Stimulated activated naive CD8-positive, alpha-beta T cell treated with anti-CD3 and anti-CD28 coated beads, Interleukin-15, Interleukin-2, amounts not matched to agents 100 U/mL and 50 U/mL, for 24 hours (primary cell): ENCODE measurements around the gene CCRL2.
A peak's percentile ranks its signal among the peaks of the same experiment; 100 is the strongest.
"Not testable (repeated sequence)": the region's sequence is repeated elsewhere in the genome, so short reads cannot be mapped to it uniquely, and the experiment has no call there.

Source experiments
- ATAC-seq: fragments of 150-1000 bp; cut with Tn5 transposase; one replicate; pipeline ENCODE4 v1.10.0; 2021
- DNase-seq: peaks from one replicate; pipeline ENCODE4 v3.0.0; 2021

The CCRL2 gene

DNA sequence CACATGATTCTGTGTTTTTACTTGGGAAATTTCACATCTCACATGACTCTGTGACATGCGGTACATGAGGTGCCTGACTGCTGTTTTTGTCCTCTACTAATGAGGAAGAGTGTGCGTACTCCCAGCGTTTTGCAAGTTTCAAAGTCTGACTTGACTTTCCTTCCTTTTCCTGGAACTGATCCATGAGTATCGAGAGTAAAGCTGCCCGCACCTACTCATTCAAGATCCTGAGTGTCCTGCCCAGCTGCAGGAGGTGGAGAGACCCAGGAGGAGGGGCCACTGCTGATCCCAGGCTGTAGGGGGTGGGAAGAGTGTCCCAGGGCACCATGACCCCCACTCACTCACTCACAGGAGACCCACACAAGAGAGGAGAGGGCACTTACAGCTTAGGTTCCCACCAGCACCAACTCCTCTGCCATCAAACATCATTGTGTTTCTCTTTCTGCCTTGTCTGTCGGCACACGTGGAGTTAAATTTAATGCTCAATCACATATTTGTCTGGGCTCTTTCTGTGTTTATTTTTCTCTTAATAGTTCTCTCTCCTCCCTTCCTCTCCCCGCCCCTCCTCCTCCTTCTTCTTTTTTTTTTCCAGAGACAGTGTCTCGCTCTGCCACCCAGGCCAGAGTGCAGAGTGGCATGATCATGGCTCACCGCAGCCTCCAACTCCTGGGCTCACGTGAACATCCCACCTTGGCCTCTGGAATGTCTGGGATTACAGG is 1.6 kb upstream of the CCRL2 start:
- no peak for ATAC-seq
- DNase-seq, result no peak

DNA sequence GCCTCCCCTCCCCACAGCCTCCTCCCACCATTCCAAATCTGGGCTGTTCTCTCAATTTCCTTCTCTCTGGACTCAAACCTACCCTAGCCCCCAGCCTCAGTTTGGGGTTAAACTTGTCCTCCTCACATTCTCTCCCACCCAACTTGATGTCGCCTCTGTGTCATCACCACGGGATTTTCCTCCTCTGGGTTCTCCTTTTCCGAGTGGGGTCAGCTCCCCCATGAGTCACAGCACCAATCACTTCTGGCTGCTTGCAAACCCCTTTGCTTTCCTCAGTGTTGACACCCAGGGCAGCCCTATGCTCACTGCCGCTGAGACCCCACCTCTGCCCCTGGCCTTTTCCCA is 644 bp upstream of the CCRL2 start:
- ATAC-seq, result no peak
- DNase-seq, result no peak

DNA sequence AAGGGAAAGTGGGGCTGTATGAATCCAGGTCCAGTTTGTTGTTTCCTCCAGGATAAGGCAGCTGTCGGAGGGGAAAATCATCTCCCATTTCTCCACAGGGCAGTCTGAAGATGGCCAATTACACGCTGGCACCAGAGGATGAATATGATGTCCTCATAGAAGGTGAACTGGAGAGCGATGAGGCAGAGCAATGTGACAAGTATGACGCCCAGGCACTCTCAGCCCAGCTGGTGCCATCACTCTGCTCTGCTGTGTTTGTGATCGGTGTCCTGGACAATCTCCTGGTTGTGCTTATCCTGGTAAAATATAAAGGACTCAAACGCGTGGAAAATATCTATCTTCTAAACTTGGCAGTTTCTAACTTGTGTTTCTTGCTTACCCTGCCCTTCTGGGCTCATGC is 911 bp downstream of the CCRL2 start:
- DNase-seq (no peak), ATAC-seq (no peak)

DNA sequence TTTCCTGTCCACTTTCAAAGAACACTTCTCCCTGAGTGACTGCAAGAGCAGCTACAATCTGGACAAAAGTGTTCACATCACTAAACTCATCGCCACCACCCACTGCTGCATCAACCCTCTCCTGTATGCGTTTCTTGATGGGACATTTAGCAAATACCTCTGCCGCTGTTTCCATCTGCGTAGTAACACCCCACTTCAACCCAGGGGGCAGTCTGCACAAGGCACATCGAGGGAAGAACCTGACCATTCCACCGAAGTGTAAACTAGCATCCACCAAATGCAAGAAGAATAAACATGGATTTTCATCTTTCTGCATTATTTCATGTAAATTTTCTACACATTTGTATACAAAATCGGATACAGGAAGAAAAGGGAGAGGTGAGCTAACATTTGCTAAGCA is 1.8 kb downstream of the CCRL2 start:
- ATAC-seq, result no peak

DNA sequence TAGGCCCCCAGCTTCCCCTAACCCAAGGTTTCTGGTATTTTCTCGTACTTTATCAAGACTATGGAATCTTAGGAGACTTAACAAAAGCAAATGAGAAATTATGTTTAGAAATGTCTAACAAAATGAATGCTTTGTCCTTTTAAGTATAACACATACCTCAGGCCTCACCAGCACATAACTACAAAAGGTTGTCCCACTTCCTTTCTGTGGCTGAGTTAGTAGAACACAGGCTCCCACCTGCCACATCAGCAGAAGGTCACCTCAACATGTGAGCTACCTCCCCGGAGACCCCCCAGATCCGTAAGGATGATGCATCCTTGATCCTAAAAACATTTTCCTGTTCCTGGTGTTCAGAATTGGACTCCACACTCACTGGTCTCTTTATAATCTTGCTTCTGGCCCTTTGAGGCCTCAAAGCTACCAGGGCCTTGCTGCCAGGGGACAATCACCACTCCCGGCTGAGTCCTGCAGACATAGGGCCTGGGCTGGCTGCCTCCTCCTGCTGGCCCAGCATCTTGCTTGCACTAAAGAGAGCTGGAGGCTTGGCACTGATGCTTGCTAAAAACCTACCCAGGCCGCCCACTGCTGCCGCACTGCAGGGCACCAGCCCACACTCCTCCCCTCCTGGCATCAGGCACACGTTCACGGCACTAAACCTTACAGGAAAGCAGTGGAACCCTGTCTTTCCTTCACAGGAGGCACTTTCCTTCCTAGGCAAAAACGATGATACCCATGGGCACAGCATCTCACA is 2.9 kb downstream of the CCRL2 start:
- no peak for DNase-seq
- ATAC-seq, result no peak

More for the DNA sequence above, 1.8 kb downstream of the CCRL2 start:
- no peak for DNase-seq

DNA sequence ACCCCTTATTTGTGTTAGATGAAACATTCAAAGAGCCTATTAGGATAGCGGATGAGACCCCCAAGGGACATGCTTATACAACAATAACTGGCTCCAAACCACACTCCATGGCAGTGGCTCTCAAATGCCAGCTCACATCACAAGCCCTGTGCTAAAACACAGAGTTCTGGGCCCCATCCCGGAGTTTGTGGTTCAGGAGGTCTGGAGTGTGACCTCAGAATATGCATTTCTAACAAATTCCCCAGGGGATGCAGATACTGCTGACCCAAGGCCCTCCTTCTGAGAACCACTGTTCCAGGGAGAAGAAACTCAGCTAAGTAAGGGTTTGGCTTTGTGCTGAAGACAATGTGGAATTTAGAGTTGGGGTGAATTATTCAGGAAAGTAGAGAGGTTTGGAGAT is 3.6 kb downstream of the CCRL2 start:
- DNase-seq (no peak), ATAC-seq (no peak)

DNA sequence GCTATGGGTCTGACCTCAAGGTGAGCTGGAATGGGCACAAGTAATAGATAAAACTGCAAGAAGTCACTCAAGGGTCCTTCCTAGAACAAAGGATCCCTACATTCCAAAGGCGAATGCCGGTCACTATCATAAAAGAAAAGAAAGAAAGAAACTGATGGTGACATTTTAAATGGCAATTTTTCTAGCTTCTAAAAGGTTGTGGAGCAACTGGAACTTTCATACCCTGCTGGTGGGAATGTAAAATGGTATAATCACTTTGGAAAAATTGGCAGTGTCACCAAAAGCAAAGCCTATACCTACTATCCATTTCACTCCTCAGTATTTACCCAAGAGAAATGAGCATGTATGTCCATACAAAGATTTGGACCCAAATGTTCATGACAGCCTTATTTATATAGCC is 4.2 kb downstream of the CCRL2 start:
- DNase-seq, result no peak
- ATAC-seq, result no peak

DNA sequence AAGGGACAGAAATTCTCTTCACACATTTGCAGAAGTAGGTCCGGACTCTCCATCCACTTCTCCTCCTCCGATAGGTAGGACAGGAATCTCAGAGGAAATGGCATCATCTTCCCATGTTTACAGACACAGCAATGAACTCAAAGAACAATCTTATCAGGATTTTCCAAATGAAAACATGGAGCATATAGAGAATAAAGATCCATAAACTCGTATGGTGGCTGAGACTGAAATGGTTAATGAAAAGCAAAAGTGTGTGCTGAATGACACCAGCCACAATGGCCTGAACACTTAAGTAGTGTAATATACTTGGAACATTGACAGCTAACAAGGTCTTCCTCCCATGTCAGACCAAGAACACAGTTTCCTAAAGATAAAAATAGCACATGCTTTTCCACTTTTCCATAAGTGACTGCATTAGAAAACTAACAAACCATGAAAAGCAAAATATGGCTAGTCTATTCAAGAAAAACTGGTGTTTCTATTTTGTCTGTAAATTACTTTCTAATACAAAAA is 5.8 kb downstream of the CCRL2 start:
- DNase-seq, result no peak

DNA sequence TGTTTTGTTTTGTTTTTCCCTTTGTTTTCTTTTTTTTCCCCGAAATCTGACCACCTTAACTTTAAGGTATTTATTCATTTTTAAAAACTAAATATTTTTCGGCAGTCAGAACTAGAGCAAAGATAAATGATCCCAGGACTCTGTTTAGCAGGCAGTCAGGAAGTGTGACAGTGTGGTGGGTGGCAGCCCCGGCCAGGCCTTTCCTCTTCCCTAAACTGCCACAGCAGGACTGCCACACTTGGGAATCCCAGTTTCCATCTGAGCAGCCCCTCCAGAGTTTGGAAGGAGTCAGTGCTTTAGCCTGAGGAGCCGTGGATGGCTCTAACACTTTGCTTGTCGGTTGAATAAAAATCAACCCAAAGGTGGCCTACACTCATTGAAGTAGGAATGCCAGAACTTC is 6.9 kb downstream of the CCRL2 start:
- no peak for ATAC-seq

More for the DNA sequence above, 5.8 kb downstream of the CCRL2 start:
- ATAC-seq, result no peak

DNA sequence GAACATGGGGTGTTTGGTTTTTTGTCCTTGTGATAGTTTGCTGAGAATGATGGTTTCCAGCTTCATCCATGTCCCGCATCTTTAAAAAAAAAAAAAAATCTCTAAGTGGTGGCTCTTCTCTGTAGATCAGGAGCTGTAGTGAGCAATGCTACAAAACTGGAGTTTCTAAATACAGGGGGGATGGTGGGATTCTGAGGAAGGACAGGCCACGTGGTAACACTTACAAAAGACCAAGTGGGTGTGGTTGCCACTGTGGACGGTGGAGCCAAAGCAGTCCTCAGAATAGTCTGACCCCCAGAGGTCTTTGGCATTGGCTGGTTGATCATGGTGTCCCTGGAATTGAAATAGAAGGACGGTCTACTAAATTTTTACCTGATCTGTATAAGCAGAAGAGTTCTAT is 7.7 kb downstream of the CCRL2 start:
- DNase-seq, result no peak
- no peak for ATAC-seq

More for the DNA sequence above, 6.9 kb downstream of the CCRL2 start:
- DNase-seq, result no peak

DNA sequence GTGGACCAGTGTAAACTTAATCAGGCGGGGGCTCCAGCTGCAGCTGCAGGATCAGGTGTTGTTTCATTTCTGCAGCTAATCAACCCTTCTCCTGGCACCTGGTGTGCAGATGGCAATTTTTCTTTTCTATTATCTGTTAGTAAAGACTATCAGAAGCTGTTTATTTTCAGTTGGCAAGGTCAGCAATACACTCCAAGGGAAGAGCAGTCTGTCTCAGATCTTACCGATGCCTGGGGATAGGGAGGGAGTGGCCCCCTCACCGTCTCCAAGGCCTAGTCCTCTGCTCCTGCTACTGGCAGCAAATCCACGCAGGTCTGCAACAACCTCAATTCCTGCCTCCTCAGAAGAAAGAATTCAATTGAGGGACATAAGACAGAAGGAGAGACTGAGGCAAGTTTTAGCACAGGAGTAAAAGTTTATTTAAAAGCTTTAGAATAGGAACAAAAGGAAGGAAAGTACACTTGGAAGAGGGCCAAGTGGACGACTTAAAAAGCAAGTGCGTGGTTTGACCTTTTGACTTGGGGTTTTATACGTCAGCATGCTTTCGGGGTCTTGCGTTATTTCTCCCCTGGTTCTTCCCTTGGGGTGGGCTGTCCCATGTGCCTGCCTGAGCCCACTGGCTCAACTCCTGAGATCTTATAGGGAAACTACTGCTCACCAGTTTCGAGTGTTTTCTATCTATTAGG is 9.2 kb downstream of the CCRL2 start:
- ATAC-seq, result peak; percentile 64
- peak; percentile 29 for DNase-seq

DNA sequence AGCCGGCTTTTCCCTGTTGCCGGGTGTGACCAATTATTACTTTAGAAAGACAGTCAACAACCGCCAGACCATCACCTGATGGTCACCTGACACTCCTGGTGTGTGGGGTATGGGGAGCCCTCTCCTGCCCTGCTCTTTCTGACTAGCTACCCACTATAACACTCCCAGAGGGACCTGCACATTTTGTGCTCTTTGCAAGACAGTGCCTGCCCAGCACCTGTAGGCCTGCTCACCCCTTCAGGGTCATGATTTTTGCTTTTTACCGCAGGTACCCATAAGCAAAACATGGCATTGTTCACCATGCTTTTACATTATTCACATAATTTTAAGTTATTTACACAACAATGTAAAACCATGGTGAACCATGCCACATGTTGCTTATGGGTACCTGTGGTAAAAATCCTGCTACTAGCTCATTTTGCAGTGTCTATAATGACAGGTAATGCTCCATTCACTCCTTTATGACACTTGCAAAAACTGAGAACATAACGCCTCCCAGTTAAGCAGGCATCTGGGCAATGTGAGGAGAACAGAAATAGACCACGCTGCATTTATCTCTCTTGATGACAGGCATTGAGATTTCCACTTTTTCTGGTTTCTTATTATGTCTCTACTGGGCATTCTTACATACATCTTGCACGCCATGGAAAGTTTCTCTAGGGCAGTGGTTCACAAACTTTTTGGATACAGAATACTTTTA is 9.9 kb downstream of the CCRL2 start:
- peak; percentile 69 for ATAC-seq
- DNase-seq, result no peak

DNA sequence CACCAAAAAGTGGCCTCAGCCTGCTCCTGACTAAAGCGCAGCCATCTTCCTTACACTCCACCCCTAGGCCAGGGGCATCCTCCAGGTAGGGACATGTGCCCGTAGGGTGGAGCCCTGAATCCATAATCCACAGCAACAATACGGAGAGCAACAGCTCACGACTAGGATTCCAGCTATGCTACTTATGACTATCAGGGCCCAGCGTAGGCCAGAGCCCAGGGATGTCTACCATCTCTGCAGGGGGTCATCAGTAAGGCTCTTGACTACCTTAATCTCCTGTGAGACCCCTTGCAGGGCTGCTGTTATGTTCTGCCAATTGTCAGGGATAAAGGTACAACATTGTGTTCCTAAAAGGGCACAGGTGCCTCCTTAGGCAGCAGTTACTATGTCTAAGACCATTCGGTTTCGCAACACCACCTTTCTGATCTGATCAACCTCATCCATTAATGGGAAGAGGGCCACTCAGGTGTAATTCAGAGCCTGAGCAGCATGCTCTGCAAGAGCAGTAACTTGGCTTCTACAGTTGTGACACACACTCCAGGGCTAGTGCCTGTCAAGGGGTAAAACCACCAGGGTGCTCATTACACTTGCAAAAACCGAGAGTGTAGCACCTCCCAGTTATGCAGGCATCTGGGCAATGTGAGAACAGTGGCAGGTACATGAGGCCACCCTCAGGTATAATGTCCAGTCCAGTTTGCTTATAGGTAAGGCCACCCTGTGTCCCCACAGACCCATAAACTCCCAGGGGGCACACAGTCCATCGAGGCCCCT is 11.0 kb downstream of the CCRL2 start:
- DNase-seq (no peak), ATAC-seq (no peak)

DNA sequence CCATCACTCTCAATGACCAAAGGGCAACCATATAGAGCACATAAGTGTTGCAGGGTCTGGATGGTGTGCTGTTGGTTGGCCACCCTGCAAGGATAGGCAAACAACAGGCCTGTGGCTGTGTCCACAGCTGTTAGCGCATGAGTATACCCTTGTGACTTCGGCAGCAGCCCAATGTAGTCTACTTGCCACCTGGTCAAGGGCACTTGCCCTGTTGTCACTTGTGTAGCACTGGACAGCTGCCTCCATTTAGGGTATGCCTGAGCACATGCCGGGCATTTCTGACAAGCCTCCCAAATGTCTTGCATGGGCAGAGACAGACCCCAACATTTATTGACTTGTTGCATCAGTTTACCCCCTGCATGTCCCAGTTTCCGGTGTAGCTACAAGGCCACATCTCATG is 12.8 kb downstream of the CCRL2 start:
- ATAC-seq, result no peak
- no peak for DNase-seq

DNA sequence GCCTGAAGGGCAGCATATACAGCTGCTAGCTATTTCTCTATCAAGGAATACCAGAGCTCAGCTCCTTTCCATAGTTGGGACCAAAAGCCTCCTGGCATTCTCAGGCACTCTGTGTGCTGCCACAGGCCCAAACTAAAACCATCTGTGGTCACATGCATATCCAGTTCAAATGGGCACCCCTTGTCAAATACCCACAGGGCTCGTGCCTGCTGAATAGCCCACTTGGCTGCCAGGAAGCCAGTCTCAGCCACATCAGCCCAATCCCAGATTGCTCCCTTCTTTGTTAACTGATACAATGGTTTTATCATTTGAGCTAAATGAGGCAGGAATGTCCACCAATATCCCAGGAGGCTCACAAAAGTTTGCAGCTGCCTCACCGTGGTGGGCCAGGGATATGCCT is 13.9 kb downstream of the CCRL2 start:
- ATAC-seq (no peak), DNase-seq (no peak)

DNA sequence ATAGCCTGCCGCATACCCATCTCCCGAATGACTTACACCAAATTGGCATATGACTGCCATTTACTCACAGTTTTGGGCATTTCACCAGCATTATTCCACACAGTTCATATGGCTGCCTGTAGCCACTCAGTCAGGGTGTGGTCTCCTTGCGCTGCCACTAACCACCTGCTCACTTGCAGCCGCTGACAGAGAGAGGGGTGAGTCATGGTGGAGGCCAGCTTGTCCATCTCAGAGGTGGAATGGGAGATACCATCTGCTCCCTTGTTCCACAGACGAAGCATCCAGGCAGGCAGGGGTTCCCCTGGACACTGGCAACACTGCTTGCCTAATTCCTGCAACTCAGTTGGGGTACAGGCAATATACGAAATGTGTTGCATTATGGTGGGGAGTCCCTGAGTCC is 15.6 kb downstream of the CCRL2 start:
- DNase-seq (no peak), ATAC-seq (no peak)

DNA sequence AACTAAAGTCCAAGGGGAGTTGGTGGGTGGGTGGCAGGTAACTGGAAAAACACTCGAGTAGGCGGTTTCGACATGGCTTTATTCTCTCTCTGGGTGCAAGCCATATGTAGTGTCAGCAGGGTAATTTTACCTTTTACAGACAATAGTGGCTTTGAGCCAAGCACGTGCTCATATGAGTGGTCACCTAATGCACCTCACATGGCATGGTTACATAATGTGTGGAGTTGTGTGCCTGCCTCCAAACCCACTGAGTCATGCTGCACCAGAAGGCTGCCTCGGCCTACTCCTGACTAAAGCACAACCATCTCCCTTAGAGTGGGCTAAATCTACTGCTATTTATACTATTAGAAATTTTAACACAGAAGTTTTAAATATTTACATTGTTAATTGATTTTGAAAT is 16.5 kb downstream of the CCRL2 start:
- DNase-seq (no peak), ATAC-seq (no peak)

DNA sequence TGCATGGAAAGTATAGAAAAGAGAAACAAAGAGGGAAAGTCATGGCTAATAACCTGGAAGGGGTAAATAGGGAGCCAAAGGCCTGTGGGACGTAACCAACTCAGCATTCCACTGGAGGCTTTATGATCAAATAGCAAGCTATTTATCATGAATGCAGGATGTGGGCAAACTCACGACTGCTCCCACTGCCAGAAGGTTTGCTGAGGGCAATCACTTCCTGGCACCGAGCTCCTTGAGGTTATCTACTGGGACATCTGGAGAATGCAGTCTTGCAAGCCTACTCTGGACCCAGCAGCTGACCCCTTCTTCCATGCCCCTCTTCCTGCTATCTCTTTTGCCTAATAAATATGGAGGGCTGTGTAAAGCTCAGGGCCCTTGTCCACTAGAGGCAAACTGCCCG is 19.4 kb downstream of the CCRL2 start:
- ATAC-seq, DNase-seq: not testable (repeated sequence)

DNA sequence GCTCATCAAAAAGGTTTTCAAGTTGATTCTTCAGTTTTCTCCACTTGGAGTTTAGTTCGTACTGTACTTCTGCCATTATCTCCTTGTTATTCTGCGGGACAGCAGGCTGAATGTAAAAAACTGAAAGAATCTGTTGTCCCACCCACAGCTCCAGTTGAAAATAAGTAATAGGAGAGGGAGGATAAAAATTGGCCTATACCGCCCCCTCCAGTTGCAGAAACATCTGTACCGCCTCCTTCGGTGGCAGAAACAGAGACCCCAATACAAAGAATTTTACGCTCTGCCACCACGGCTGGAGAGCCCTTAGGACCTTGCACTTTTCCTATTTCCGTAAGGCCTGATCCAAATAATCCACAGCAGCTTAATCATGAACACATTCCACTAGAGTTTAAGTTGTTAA is 20.3 kb downstream of the CCRL2 start:
- ATAC-seq, DNase-seq: not testable (repeated sequence)

DNA sequence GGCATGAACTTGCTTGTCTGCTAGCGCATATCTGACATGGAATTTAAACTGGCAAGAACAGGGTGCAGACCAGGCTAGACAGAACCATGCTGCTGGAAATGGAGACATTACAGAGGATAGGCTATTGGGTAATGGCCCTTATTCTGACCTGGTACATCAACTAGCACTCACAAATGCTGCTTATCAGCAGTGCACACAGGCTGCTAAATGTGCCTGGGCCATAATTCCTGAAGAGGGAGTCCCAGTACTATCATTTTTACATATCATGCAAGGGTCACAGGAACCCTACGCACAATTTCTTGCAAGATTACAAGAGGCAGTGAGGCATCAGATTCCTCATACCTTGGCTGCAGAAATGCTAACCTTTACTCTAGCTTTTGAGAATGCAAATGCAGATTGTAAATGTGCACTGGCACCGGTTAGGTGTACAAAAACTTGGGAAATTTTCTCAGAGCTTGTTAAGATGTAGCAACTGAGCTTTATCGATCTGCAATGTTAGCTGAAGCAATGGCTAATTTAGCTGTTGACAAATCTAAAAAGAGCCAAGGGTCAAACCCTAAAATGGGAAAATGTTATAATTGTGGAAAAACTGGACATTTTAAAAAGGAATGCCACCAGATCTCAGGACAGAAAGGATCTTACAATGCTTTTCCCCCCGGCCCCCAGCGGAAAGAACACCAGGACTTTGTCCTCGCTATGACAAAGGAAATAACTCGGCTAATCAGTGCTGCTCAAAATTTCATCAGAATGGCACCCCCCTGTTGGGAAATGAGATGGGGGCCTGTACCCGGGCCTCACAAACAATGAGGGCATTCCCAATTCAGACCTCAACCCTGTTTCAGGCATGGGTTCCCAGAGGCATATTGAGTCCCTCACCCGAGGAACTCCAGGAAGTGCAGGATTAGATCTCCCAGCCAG is 21.1 kb downstream of the CCRL2 start:
- no peak for DNase-seq
- ATAC-seq, result no peak

DNA sequence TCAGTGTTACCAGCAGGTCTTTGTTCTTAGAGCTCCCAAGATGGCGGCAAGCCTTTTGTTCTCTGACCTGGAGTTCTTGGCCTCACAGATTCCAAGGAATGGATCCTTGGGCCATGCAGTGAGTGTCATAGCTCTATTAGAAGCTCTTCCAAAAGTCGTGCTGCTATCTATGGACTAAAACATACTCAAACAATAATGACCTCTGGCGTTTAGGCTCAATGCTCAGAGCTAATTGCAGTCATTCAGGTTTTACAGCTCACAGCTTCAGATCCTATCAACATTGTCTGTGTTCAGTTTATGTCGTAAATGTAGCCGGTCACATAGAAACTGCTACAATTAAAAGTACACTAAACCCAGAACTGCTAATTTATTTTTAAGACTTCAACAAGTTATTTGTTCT is 22.2 kb downstream of the CCRL2 start:
- DNase-seq (no peak), ATAC-seq (no peak)
